Stimulated activated CD4-positive, alpha-beta T cell treated with anti-CD3 and anti-CD28 coated beads, Interleukin-1b, Interleukin-23, amount 100 ng/mL, for 4 hours (primary cell): Measurements from ENCODE around the gene LGMN.
"Not testable (repeated sequence)": the region's sequence is repeated elsewhere in the genome, so short reads cannot be mapped to it uniquely, and the experiment has no call there.

ENCODE experiments used
- DNase-seq, 2 donors: peaks; one replicate each; pipeline ENCODE4 v3.0.0-alpha.2; 2020; ENCODE audit warnings: low read depth in 2 of 2

Gene LGMN

GRCh38 chr14:92694807-92695206 lies 53.6 kb downstream of the LGMN start:
- no peak for DNase-seq

GRCh38 chr14:92693998-92694795 lies 54.2 kb downstream of the LGMN start:
- no peak for DNase-seq

GRCh38 chr14:92692822-92693226 lies 55.6 kb downstream of the LGMN start:
- no peak for DNase-seq

GRCh38 chr14:92690171-92691011 lies 58.0 kb downstream of the LGMN start:
- DNase-seq, result no peak

- no peak for DNase-seq
Measured at GRCh38 chr14:92688434-92689375, 59.7 kb downstream of the LGMN start.

GRCh38 chr14:92687681-92688433 lies 60.6 kb downstream of the LGMN start:
- no peak for DNase-seq

- DNase-seq, result peak; percentile 61 to 75
Measured at GRCh38 chr14:92686900-92687427, 61.5 kb downstream of the LGMN start.

GRCh38 chr14:92686411-92686899 lies 62.0 kb downstream of the LGMN start:
- DNase-seq, result no peak

GRCh38 chr14:92685784-92686355 lies 62.6 kb downstream of the LGMN start:
- DNase-seq, result no peak

GRCh38 chr14:92684801-92685560 lies 63.4 kb downstream of the LGMN start:
- DNase-seq, result no peak

GRCh38 chr14:92683041-92683440 lies 65.4 kb downstream of the LGMN start:
- DNase-seq, result no peak

- peak; percentile 65 to 71 for DNase-seq
Measured at GRCh38 chr14:92680781-92681650, 67.4 kb downstream of the LGMN start.

GRCh38 chr14:92680330-92680729 lies 68.1 kb downstream of the LGMN start:
- not testable (repeated sequence) for DNase-seq

GRCh38 chr14:92679246-92679645 lies 69.2 kb downstream of the LGMN start:
- no peak for DNase-seq

GRCh38 chr14:92678766-92679165 lies 69.7 kb downstream of the LGMN start:
- no peak for DNase-seq

- no peak for DNase-seq
Measured at GRCh38 chr14:92677955-92678354, 70.5 kb downstream of the LGMN start.

- DNase-seq, result no peak
Measured at GRCh38 chr14:92677087-92677668, 71.2 kb downstream of the LGMN start.
